GM20000 (cell line): ENCODE results near the gene RARS2.
A peak's percentile ranks its signal among the peaks of the same experiment; 100 is the strongest.

ENCODE experiments used
- DNase-seq: peaks from one replicate; pipeline ENCODE4 v3.0.0; 2012; ENCODE audit warnings: low spot score
- TF ChIP-seq, protein P1 (sequence below): IDR thresholded peaks from 2 replicates; pipeline ENCODE4 v1.5.1; 2012; ENCODE audit warnings: mild to moderate bottlenecking, control low read depth; ENCODE audit errors: extremely low read depth, missing control alignments

RARS2 gene, protein sequence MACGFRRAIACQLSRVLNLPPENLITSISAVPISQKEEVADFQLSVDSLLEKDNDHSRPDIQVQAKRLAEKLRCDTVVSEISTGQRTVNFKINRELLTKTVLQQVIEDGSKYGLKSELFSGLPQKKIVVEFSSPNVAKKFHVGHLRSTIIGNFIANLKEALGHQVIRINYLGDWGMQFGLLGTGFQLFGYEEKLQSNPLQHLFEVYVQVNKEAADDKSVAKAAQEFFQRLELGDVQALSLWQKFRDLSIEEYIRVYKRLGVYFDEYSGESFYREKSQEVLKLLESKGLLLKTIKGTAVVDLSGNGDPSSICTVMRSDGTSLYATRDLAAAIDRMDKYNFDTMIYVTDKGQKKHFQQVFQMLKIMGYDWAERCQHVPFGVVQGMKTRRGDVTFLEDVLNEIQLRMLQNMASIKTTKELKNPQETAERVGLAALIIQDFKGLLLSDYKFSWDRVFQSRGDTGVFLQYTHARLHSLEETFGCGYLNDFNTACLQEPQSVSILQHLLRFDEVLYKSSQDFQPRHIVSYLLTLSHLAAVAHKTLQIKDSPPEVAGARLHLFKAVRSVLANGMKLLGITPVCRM

DNA sequence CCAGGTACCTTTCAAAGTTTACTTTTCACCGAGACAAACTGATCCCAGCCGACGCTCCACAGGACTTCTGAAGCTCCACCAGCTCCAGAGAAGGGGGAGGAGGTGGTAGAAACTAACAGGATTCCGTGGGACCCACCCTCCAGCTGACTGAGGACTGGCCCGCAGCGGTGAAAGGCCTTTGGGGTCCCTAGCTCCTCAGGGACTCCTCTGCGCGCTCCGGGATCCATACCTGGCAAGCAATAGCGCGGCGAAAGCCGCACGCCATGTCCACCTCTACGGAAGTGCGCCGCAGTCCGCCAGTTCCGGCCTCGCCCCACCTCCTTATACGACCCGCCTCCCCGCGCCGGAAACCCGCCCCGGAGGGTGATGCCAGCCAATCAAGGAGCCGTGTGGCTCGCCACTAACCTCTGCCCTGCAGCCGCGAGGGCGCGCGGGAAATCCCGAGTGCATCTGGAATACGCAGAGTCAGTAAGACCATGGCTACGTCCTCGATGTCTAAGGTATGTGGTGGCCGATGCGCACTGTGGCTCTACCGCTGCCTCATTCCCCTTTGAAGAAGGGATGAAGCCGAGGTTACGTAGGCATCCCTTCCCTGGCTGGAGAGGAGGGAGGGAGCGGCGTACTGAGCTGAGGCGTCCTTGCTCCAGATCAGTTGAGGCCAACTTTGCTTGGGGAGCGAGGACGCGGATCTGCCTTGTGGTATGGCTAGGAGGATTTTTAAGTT is at the start of gene RARS2, which contains the start of gene ORC3:
RARS2 (minus strand) TSS at position 295 of the 724 bp plus-strand sequence; CDS start at position 265, 30 bp downstream.
ORC3 (plus strand) TSS at position 443 of the 724 bp plus-strand sequence; CDS start at position 477, 34 bp downstream.
- TF ChIP-seq, protein P1, sequence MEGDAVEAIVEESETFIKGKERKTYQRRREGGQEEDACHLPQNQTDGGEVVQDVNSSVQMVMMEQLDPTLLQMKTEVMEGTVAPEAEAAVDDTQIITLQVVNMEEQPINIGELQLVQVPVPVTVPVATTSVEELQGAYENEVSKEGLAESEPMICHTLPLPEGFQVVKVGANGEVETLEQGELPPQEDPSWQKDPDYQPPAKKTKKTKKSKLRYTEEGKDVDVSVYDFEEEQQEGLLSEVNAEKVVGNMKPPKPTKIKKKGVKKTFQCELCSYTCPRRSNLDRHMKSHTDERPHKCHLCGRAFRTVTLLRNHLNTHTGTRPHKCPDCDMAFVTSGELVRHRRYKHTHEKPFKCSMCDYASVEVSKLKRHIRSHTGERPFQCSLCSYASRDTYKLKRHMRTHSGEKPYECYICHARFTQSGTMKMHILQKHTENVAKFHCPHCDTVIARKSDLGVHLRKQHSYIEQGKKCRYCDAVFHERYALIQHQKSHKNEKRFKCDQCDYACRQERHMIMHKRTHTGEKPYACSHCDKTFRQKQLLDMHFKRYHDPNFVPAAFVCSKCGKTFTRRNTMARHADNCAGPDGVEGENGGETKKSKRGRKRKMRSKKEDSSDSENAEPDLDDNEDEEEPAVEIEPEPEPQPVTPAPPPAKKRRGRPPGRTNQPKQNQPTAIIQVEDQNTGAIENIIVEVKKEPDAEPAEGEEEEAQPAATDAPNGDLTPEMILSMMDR, result no peak
- DNase-seq, result peak; percentile 94

DNA sequence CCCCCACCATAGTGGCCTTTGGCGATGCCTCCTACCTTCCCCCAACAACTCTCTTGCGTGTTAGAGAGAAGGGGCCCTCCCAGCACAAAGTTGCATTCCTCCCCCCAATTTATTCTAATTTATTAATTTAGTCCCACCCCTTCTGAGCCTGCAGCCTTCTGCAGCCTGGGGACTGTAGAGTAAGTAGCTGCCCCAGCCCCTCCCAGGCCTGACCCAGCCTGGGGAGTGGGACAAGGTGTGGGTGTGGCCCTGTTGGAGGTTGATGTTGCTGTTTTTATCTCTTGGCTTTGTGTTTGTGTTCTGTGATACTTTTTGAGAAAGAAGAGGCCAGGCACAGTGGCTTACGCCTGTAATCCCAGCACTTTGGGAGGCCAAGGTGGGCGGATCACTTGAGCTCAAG is 49.6 kb upstream of the RARS2 start:
- no peak for DNase-seq
- TF ChIP-seq, protein P1, result no peak

DNA sequence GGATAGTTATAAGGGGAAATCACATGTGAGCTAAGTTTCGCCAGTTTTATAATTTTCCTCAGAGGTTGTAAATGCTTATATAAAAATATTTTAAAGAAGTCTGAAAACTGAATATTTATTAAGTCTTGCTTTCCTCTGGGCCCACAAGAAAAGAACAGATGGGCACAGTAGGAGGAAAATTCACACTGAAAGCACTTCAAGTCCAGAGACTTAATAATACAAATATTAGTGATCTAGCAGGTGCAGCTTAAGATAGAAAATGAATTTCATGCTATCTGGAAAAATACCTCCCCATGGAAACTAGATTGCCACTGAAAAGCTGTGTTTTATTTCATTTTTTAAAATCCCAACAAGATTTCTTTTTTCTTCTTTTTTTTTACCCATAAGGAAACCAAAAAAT is 47.3 kb upstream of the RARS2 start:
- TF ChIP-seq, protein P1, result no peak
- DNase-seq, result no peak

DNA sequence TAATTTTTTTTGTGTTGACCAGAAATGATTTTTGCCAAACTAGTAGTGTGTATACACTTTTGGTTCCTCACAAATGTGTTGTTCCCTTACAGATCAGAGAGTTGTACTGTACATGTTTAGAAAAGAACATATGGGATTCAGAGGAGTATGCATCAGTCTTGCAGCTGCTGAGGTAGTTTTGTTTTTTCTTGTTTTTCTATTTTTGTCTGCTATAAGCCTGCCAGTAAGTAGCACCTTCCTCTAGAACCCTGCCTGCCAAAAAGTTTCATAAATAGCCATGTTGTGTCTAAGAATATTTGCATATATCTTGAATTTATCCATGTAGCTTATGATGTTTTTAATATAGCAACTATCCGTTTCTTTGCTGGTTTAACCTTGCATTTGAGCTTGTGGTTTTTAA is 46.5 kb upstream of the RARS2 start:
- no peak for DNase-seq
- TF ChIP-seq, protein P1, result no peak

DNA sequence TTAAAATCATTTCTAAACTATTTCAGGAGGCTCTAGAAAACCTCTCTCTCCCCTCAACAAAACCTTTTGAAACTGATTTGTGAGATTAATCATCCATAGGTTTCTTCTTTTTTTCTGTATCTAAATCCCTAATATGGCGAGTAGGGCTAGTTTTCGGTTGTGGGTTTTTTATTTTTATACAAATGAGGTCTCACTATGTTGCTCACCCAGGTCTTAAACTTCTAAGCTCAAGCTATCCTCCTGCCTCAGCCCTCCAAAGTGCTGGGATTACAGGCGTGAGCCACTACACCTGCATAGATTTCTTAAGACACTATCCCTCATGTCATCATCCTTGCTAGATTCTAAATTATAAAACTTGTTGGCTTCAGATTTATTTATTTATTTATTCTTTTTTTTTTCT is 44.1 kb upstream of the RARS2 start:
- TF ChIP-seq, protein P1, result no peak
- no peak for DNase-seq

DNA sequence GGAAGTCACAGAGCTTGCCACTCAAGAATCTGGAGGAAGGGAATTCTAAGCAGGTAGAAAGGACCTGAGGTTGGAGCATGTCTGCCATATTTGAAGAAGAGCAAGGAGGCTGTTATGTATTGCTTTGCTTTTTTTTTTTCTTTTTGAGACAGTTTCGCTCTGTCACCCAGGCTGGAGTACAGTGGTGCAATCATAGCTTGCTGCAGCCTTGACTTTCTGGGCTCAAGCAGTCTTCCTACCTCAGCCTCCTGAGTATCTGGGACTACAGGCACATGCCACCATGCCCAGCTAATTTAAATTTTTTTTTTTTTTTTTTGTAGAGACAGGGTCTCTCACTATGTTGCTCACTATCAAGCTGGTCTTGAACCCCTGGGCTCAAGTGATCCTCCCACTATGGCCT is 41.0 kb upstream of the RARS2 start:
- no peak for DNase-seq
- TF ChIP-seq, protein P1, result no peak

DNA sequence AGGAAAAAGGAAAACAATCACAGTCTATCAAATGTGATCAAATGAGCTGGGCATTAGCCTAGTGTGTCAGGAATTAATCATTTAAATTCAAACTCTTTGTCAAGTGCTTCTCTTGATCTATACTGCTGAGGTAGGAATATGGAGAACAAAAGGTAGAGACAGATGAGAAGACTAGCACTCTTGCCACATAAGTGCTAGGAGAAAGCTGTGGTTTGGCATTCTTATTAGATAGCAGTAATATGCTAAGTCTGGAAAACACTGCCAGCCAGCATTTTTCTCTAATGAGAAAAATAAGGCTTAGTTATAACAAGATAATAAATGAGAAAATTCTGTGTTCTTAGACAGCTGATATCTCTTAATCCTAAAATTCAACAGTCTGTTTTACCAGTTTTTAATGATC is 39.1 kb upstream of the RARS2 start:
- no peak for DNase-seq
- TF ChIP-seq, protein P1, result no peak
